Transverse colon (tissue), 1 donor: ENCODE results near the gene ESYT3.

Source experiments
- EP300 ChIP-seq: sonication (generic); formaldehyde crosslinking; IDR thresholded peaks from one replicate; pipeline ENCODE4 v1.6.1; 2017; ENCODE audit warnings: antibody characterized with exemption, low read depth
- POLR2A ChIP-seq: fragments of 450-650 bp; IDR thresholded peaks from one replicate; pipeline ENCODE4 v1.6.1; 2016; ENCODE audit warnings: antibody characterized with exemption, mild to moderate bottlenecking, moderate library complexity

GRCh38 chr3:138441742-138442141 lies 7.3 kb downstream of the ESYT3 start:
- TF ChIP-seq EP300: no peak
- TF ChIP-seq POLR2A: no peak
